Neuron (in vitro differentiated cells): ENCODE measurements around the gene ZNF285.
"Not testable (repeated sequence)": the region's sequence is repeated elsewhere in the genome, so short reads cannot be mapped to it uniquely, and the experiment has no call there.

Experiments
- H2AFZ ChIP-seq: one replicate; pipeline ENCODE4 v1.6.1; 2013; ENCODE audit warnings: low read depth, mild to moderate bottlenecking, inconsistent platforms, low read length, moderate library complexity
- H3K27me3 ChIP-seq: one replicate; pipeline ENCODE4 v1.6.1; 2013; ENCODE audit warnings: low read length; ENCODE audit not compliant: insufficient read depth
- H3K36me3 ChIP-seq: one replicate; pipeline ENCODE4 v1.6.1; 2013; ENCODE audit warnings: low read length; ENCODE audit not compliant: insufficient read depth
- H3K4me1 ChIP-seq: one replicate; pipeline ENCODE4 v1.6.1; 2013; ENCODE audit warnings: low read length; ENCODE audit not compliant: insufficient read depth
- H3K4me3 ChIP-seq: 2 replicates; pipeline ENCODE4 v1.5.1; 2013; ENCODE audit warnings: mild to moderate bottlenecking, low read length, moderate library complexity
- H3K9me3 ChIP-seq: one replicate; pipeline ENCODE4 v1.6.1; 2013; ENCODE audit warnings: low read length

Gene ZNF285

GRCh38 chr19:44401139-44402115 is at the start of gene ZNF285:
ZNF285 (minus strand) TSS chr19:44401608; CDS start chr19:44397213, 4,395 bp downstream.
- Histone ChIP-seq H3K36me3 (no peaks in the 10 kb centered on the region), H3K27me3 (no peaks in the 10 kb centered on the region), H2AFZ (peak within 1 kb of the TSS; percentile 93), H3K4me3 (peak within 1 kb of the TSS; percentile 56), H3K4me1 (peaks cover 5% of the 10 kb centered on the region), H3K9me3 (peaks cover 2% of the 10 kb centered on the region)

DNA sequence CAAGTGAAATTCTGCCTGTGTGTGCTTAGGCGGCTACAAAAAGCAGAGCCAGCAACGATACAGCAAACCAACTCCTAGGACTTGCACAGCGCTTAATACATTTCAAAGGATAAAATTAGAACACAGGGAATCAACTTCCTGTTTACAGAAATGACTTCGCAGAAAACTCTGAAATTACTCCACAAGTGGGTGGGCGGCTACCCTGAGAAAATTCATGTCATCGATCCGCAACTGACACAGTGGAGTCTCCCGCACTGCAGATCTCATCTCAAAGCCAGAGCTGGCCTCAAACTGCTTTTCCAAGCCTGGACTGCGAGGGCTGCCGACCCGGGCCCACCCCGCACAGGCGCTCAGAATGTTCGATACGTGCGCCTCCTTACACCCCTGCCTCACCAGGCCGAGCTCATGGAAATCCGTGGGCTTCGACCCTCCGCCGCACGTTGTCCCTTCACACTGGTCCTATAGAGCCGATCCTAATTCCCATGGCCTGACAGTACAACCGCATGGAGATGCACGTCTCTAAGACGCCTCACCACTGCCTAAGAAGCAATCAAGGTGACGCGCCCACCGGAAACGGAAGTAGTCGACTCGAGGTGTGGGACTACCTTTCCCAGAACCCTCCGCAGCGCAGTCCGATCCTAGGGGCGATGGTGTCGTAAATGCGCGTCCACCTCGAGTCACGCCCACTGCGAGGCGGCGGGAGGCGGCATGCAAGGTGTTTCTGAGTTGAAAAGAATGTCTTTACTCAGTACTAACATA is 46.7 kb upstream of the ZNF285 start, which contains the start of gene ZNF229:
ZNF229 (minus strand) TSS at position 557 of the 759 bp plus-strand sequence. CDS start 5,625 bp downstream, outside the sequence.
- Histone ChIP-seq H3K36me3 (no peaks in the 10 kb centered on the region), H3K4me3 (peak within 1 kb of the TSS; percentile 49), H3K9me3 (peaks cover 20% of the 10 kb centered on the region), H3K4me1 (no peaks in the 10 kb centered on the region), H2AFZ (no peak within 1 kb of the TSS), H3K27me3 (no peaks in the 10 kb centered on the region)

GRCh38 chr19:44438441-44438840 is 37.0 kb upstream of the ZNF285 start:
- Histone ChIP-seq H3K4me3 (no peak overlapping the region), H3K9me3 (peaks cover 22% of the 10 kb centered on the region), H3K36me3 (peaks cover 3% of the 10 kb centered on the region), H3K27me3 (no peaks in the 10 kb centered on the region), H3K4me1 (no peaks in the 10 kb centered on the region), H2AFZ (no peak overlapping the region)

- Histone ChIP-seq H3K27me3 (no peaks in the 10 kb centered on the region), H3K4me3 (no peak overlapping the region), H2AFZ (no peak overlapping the region), H3K36me3 (peaks cover 3% of the 10 kb centered on the region), H3K4me1 (no peaks in the 10 kb centered on the region), H3K9me3 (peaks cover 24% of the 10 kb centered on the region)
These were observed 34.0 kb upstream of the ZNF285 start for GRCh38 chr19:44435441-44435840.

GRCh38 chr19:44430956-44431355 is 29.5 kb upstream of the ZNF285 start:
- Histone ChIP-seq H2AFZ (no peak overlapping the region), H3K4me3 (no peak overlapping the region), H3K4me1 (no peaks in the 10 kb centered on the region), H3K9me3 (peaks cover 21% of the 10 kb centered on the region), H3K27me3 (no peaks in the 10 kb centered on the region), H3K36me3 (peaks cover 3% of the 10 kb centered on the region)

DNA sequence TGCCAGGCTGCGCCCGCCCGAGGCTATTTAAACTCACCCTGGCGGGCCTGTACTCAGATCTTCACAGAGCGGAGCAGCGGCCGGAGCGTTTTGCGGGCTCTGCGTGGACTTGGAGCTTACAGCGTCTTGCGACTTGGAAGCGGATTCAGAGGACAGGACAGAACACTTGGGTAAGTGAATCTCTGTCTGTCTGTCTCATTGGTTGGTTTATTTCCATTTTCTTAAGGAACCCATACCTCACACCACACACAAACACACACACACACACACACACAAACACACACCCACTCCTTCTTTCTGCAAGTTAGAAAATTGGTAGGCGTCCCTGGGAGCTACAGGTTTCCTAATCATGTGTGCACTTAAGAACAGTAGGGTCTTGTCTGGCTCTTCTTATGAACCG is 14.1 kb upstream of the ZNF285 start:
- H3K27me3 ChIP-seq, H3K36me3 ChIP-seq, H3K9me3 ChIP-seq, H3K4me1 ChIP-seq, H2AFZ ChIP-seq, H3K4me3 ChIP-seq: not testable (repeated sequence)

DNA sequence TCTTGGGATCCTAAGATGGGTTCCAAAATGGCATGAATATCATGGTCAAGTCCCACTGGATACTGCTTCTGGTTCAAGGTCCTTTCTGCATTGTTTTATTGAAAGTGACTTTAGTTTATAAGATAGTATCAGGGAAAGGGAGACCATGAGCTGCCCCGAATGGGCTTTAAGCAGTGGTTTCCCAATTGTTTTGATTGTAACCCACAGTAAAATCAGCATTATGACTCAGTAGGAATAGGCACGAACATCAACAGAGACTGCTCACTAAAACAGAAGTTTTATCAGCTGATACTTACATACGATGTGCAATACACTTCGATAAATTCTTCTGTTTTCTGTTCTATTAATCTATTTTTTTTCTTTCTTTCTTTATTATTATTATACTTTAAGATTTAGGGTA is 12.1 kb downstream of the ZNF285 start:
- not testable (repeated sequence) for H2AFZ ChIP-seq, H3K4me3 ChIP-seq, H3K27me3 ChIP-seq, H3K4me1 ChIP-seq, H3K9me3 ChIP-seq
- peaks cover 30% of the 10 kb centered on the region for H3K36me3 ChIP-seq

- Histone ChIP-seq H3K36me3 (no peaks in the 10 kb centered on the region), H3K27me3 (no peaks in the 10 kb centered on the region), H3K4me3 (no peak overlapping the region)
These were observed 26.6 kb downstream of the ZNF285 start for GRCh38 chr19:44374789-44375188.

GRCh38 chr19:44371815-44372480 is 29.5 kb downstream of the ZNF285 start:
- Histone ChIP-seq H3K9me3 (no peaks in the 10 kb centered on the region), H3K4me1 (no peaks in the 10 kb centered on the region), H3K27me3 (peaks cover 2% of the 10 kb centered on the region), H3K36me3 (no peaks in the 10 kb centered on the region), H3K4me3 (no peak overlapping the region), H2AFZ (no peak overlapping the region)

More at GRCh38 chr19:44374789-44375188, 26.6 kb downstream of the ZNF285 start:
- Histone ChIP-seq H3K4me1 (no peaks in the 10 kb centered on the region), H2AFZ (no peak overlapping the region), H3K9me3 (no peaks in the 10 kb centered on the region)

DNA sequence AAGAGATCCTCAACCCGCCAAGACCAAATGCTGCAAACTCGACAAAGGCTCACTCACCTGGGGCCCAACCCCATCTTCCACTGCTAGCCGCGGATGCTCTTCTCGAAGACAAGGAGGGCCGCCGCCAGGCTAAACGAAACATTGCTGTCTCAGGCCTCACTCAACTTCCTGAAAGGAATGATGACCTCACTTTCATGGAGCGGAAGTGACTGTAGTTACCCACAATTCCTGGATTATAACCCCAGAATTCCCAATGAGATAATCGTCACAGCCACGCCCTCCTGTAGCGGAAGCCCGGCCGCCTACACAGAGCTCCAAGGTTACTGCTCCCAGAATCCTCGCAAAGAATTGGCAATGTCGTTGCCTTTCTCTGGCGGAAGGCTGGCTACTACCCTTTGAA is 34.4 kb downstream of the ZNF285 start:
- Histone ChIP-seq H2AFZ (no peak overlapping the region), H3K4me1 (no peaks in the 10 kb centered on the region), H3K36me3 (no peaks in the 10 kb centered on the region), H3K27me3 (peaks cover 2% of the 10 kb centered on the region), H3K9me3 (no peaks in the 10 kb centered on the region), H3K4me3 (no peak overlapping the region)

GRCh38 chr19:44356383-44357111 is 44.9 kb downstream of the ZNF285 start, which contains the start of gene ZNF112:
ZNF112 (minus strand) TSS chr19:44356680; CDS start chr19:44340539, 16,141 bp downstream.
- Histone ChIP-seq H3K9me3 (peaks cover 4% of the 10 kb centered on the region), H3K27me3 (no peaks in the 10 kb centered on the region), H3K36me3 (peaks cover 3% of the 10 kb centered on the region), H2AFZ (peak within 1 kb of the TSS; percentile 95), H3K4me3 (peak within 1 kb of the TSS; percentile 86), H3K4me1 (peaks cover 7% of the 10 kb centered on the region)

GRCh38 chr19:44346556-44346955 is 54.9 kb downstream of the ZNF285 start:
- H3K9me3 ChIP-seq = peaks cover 25% of the 10 kb centered on the region
- no peaks in the 10 kb centered on the region for H3K27me3 ChIP-seq
- peaks cover 6% of the 10 kb centered on the region for H3K36me3 ChIP-seq
- no peak overlapping the region for H2AFZ ChIP-seq
- H3K4me3 ChIP-seq = no peak overlapping the region
- H3K4me1 ChIP-seq = peaks cover 20% of the 10 kb centered on the region
